ENCODE results near the gene GYG1. TPM values are rescaled to one million over a fixed set of nuclear protein-coding genes. Genes with fewer than 3 reads are reported as not detected.

The GYG1 gene
- total and polyA plus RNA-seq, 3 donors from 2014 or later: 128 to 303 (median 138) TPM

DNA sequence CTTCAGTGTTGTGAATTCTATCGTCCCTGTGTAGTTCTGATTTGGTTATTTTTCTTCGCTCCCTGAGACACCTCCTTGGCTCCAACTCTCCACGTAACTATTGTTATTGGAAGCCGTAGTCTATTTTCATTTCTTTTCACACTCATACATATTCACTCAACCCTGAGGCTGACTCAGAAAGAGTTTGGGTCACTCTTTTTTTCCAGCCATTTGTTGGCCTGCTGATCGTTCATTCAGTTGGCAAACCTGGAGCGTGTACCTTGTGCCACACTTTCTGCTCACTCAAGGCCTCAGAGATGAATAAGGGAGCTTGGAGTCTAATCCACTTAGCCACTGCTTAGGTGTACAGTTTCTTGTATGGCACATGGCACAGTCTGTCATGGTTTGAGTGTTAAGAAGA is 22.4 kb downstream of the GYG1 start:
- DNase-seq: no peak
- no peak for TF ChIP-seq POLR2A (IDR thresholded peaks at IDR 0.05)
- TF ChIP-seq, protein P1, sequence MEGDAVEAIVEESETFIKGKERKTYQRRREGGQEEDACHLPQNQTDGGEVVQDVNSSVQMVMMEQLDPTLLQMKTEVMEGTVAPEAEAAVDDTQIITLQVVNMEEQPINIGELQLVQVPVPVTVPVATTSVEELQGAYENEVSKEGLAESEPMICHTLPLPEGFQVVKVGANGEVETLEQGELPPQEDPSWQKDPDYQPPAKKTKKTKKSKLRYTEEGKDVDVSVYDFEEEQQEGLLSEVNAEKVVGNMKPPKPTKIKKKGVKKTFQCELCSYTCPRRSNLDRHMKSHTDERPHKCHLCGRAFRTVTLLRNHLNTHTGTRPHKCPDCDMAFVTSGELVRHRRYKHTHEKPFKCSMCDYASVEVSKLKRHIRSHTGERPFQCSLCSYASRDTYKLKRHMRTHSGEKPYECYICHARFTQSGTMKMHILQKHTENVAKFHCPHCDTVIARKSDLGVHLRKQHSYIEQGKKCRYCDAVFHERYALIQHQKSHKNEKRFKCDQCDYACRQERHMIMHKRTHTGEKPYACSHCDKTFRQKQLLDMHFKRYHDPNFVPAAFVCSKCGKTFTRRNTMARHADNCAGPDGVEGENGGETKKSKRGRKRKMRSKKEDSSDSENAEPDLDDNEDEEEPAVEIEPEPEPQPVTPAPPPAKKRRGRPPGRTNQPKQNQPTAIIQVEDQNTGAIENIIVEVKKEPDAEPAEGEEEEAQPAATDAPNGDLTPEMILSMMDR (IDR thresholded peaks at IDR 0.05): no peak
- H3K27me3 ChIP-seq: no peaks in the 10 kb centered on the region
- peaks cover 55% of the 10 kb centered on the region for H3K4me1 ChIP-seq
- no peak overlapping the region for H3K4me3 ChIP-seq
- 91 to 98% methylated on average over 6 of the region's 6 CpGs for WGBS, 2 donors
- no peaks in the 10 kb centered on the region for H3K36me3 ChIP-seq (ENCODE audit: low read depth, missing control alignments)
- H3K27ac ChIP-seq: peak overlapping the region; percentile 74 to 82
- no peaks in the 10 kb centered on the region for H3K9me3 ChIP-seq
- intact Hi-C loops (cut with DNase I; ENCODE audit: low total_unique reads): no loop called here

DNA sequence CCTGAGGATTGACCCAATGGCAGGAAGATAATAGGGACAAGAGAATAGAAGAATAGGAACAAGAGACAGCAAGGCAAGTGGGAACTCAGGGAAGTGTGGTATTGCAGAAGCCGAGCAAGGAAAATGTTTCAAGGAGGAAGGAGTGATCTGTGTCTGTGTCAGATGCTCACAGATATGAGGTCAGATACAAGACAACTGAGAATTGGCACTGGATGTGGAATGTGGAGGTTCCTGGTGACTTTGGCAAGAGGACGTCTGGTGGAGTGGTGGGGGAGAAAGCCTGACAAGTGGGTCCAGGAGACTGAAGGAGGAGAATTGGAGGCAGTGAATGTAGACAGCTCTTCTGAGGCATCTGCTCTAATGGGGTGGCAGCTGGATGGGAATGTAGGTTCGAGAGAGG is 24.1 kb downstream of the GYG1 start:
- intact Hi-C loops (cut with DNase I; ENCODE audit: low total_unique reads): no loop called here
- no peak for DNase-seq
- TF ChIP-seq POLR2A (IDR thresholded peaks at IDR 0.05): no peak
- TF ChIP-seq, protein P1 (IDR thresholded peaks at IDR 0.05): no peak
- H3K4me1 ChIP-seq: peaks cover 47% of the 10 kb centered on the region
- 60 to 72% methylated on average over 3 of the region's 3 CpGs for WGBS, 2 donors
- no peaks in the 10 kb centered on the region for H3K9me3 ChIP-seq
- no peak overlapping the region for H3K4me3 ChIP-seq
- peak overlapping the region; percentile 56 to 74 for H3K27ac ChIP-seq
- no peaks in the 10 kb centered on the region for H3K36me3 ChIP-seq (ENCODE audit: low read depth, missing control alignments)
- H3K27me3 ChIP-seq: no peaks in the 10 kb centered on the region

DNA sequence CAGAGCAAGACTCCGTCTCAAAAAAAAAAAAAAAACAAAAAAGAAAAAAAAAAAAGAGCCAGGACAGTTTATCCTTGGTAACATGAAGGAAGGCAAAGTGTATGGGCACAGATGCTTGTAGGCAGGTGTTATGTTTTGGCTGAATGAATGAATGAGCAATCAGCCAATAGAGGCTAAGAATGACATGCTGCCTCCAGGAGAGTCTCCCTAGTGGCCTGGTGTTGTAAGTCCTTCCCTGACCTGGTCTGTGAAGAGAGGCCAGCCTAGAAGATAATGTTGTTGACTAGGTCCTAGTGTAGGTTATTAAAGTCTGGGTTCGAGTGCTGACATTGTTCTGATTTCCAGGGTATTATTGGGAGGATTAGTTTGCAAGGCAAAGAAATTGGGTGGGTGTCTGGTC is 24.9 kb downstream of the GYG1 start:
- Histone ChIP-seq H3K27me3 (no peaks in the 10 kb centered on the region), H3K9me3 (no peaks in the 10 kb centered on the region), H3K27ac (peak overlapping the region in 1 of 2 donors; percentile 74), H3K4me3 (no peak overlapping the region), H3K4me1 (peaks cover 39% of the 10 kb centered on the region), H3K36me3 (ENCODE audit: low read depth, missing control alignments) (no peaks in the 10 kb centered on the region)
- TF ChIP-seq, protein P1 (IDR thresholded peaks at IDR 0.05): no peak
- intact Hi-C loops (cut with DNase I; ENCODE audit: low total_unique reads): no loop called here
- no peak for DNase-seq
- WGBS, 2 donors: 96% methylated on average over 2 of the region's 2 CpGs

DNA sequence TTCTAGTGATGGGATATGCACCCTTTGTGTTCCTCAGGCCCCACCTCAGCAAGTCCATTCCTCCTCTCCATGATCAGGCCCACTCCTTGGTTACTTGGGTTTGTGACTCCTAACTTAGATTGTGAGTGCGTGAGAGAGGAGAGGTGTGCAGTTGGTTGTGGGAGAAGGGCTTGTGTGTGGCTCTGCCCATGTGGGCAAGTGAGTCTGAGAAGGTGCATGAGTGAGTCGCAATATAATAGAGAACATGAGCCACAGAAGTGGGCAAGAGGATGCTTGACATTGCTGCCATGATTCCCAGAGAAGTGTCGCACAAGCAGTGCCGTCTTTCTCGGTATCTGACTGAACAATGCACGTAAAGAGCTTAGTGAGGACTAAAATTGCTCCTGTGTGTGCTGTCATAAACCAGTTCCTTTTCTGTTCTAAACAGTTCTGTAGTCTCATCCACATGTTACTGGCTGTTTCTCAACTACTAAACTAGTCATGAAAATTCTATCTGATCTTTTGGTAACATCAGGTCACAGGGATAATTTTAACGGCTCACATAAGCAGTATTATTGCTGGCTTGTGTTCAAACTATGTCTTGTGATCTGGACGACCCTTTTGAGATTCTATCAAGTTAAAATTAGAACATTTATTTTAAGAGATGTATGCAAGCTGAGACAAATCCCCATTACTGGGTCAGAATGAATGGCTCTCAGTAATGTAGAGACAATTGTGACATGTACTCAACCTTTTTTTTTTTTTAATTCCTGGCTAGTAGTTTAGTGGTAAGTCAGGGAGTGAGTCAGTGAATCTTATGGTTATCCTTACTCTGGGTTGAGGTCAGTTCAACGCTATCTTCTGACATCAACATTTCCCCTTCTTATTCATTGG is 25.6 kb downstream of the GYG1 start:
- Histone ChIP-seq H3K4me3 (no peak overlapping the region), H3K9me3 (no peaks in the 10 kb centered on the region), H3K36me3 (ENCODE audit: low read depth, missing control alignments) (no peaks in the 10 kb centered on the region), H3K27ac (peak overlapping the region in 1 of 2 donors; percentile 74), H3K27me3 (no peaks in the 10 kb centered on the region), H3K4me1 (peaks cover 32% of the 10 kb centered on the region)
- TF ChIP-seq, protein P1 (IDR thresholded peaks at IDR 0.05): no peak
- no peak for TF ChIP-seq POLR2A (IDR thresholded peaks at IDR 0.05)
- intact Hi-C loops (cut with DNase I; ENCODE audit: low total_unique reads): no loop called here
- DNase-seq: no peak
- 71 to 80% methylated on average over 9 of the region's 9 CpGs for WGBS, 2 donors

DNA sequence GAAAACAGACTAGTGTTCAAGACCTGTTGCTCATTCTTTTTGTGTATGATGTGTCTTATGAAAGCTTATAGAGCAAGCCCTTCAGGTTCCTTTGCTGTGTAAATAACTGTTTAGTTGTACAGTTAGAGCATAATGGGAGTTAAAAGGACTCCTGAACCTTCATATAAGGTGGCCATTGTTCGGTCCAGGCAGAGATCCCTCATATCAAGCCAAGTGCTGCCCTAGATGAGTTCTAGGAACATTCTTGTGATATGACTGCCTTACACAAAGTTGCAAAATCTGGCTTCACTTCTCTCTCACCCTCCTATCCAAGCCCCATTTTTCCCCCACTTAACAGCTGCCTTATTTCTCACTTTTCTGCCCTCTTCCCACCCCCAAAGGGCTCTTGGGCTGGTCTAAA is 26.9 kb downstream of the GYG1 start:
- intact Hi-C loops (cut with DNase I; ENCODE audit: low total_unique reads): no loop called here
- H3K27ac ChIP-seq: peak overlapping the region; percentile 45 to 64
- TF ChIP-seq POLR2A (IDR thresholded peaks at IDR 0.05): no peak
- TF ChIP-seq, protein P1 (IDR thresholded peaks at IDR 0.05): no peak
- H3K27me3 ChIP-seq: no peaks in the 10 kb centered on the region
- peaks cover 18% of the 10 kb centered on the region for H3K4me1 ChIP-seq
- DNase-seq: no peak
- no peak overlapping the region for H3K4me3 ChIP-seq
- no peaks in the 10 kb centered on the region for H3K9me3 ChIP-seq
- H3K36me3 ChIP-seq (ENCODE audit: low read depth, missing control alignments): no peaks in the 10 kb centered on the region
- 0 to 73% methylated on average over 1 of the region's 1 CpG for WGBS, 2 donors
